HG03575 (cell line): ENCODE measurements around the gene ISY1.
"Not testable (repeated sequence)": the region's sequence is repeated elsewhere in the genome, so short reads cannot be mapped to it uniquely, and the experiment has no call there.

Source experiments
- ATAC-seq: cut with Tn5 transposase; IDR thresholded peaks from one replicate; pipeline ENCODE4 v1.9.1; 2021; ENCODE audit not compliant: unreplicated experiment, insufficient number of reproducible peaks, low FRiP score; ENCODE audit errors: extremely low read depth

Gene ISY1

GRCh38 chr3:129173725-129174124 is 12.9 kb upstream of the ISY1 start:
- ATAC-seq: no peak

- ATAC-seq: no peak
These were observed 12.3 kb upstream of the ISY1 start for GRCh38 chr3:129173206-129173605.

- no peak for ATAC-seq
These were observed 5.9 kb upstream of the ISY1 start for GRCh38 chr3:129166579-129167332.

GRCh38 chr3:129165594-129165993 is 4.7 kb upstream of the ISY1 start:
- not testable (repeated sequence) for ATAC-seq

- ATAC-seq: no peak
These were observed 3.6 kb upstream of the ISY1 start for GRCh38 chr3:129164500-129164899.

- ATAC-seq: no peak
These were observed 2.1 kb upstream of the ISY1 start for GRCh38 chr3:129162729-129163579.

GRCh38 chr3:129161860-129162271 is 1.0 kb upstream of the ISY1 start:
- no peak for ATAC-seq

- no peak for ATAC-seq
These were observed 16.1 kb downstream of the ISY1 start for GRCh38 chr3:129144786-129145185.

GRCh38 chr3:129141011-129141410 is 19.9 kb downstream of the ISY1 start:
- not testable (repeated sequence) for ATAC-seq

GRCh38 chr3:129139911-129140310 is 21.0 kb downstream of the ISY1 start:
- no peak for ATAC-seq

GRCh38 chr3:129136275-129136674 is 24.6 kb downstream of the ISY1 start:
- ATAC-seq: not testable (repeated sequence)

GRCh38 chr3:129132097-129132866 is 28.6 kb downstream of the ISY1 start:
- no peak for ATAC-seq

GRCh38 chr3:129131465-129132088 is 29.3 kb downstream of the ISY1 start:
- ATAC-seq: no peak

GRCh38 chr3:129130291-129130813 is 30.5 kb downstream of the ISY1 start:
- ATAC-seq: no peak

- no peak for ATAC-seq
These were observed 32.3 kb downstream of the ISY1 start for GRCh38 chr3:129128357-129129155.

GRCh38 chr3:129126726-129127280 is 34.1 kb downstream of the ISY1 start:
- ATAC-seq: no peak

- ATAC-seq: no peak
These were observed 37.4 kb downstream of the ISY1 start for GRCh38 chr3:129123314-129124060.
